ENCODE data around the gene DPY19L3. TPM values are rescaled to one million over a fixed set of nuclear protein-coding genes. Genes with fewer than 3 reads are reported as not detected.
"Not testable (repeated sequence)": the region's sequence is repeated elsewhere in the genome, so short reads cannot be mapped to it uniquely, and the experiment has no call there.

DPY19L3 gene
- total RNA-seq, 4 donors from 2014 or later: 12.9 to 34.1 (median 18.5) TPM

DNA sequence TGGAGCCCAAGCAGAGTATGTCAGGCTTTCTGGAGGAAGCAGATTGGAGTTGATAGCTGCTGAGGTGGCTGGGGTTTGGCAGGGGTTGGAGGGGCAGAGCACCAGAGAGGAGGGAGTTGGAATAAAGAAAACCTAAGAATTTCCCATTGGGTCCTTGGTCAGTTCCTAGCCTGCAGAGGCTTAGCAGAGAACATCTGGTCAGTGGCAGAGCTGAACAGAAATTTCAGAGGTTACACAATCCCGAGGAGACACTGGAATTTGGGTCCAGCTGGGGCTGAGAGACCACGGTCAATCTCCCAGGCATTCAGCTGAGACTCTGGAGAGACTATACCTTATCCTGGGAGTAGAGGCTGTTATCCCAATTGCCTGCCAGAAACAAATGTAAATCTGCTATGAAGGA, 84.4 kb downstream of the DPY19L3 start:
- WGBS, 2 donors (ENCODE audit: low coverage in 1 of 2): 83 to 90% methylated on average over 1 to 2 of the region's 2 CpGs
- Histone ChIP-seq H3K4me3 (no peak overlapping the region), H3K4me1 (no peaks in the 10 kb centered on the region), H3K9me3 (peaks cover 0 to 26% (median 0%) of the 10 kb centered on the region in 3 donors), H3K36me3 (peaks cover 0 to 35% of the 10 kb centered on the region in 2 donors), H3K27ac (no peak overlapping the region), H3K27me3 (no peaks in the 10 kb centered on the region)
- ATAC-seq: no peak
- TF ChIP-seq POLR2AphosphoS5 (IDR thresholded peaks at IDR 0.05): no peak
- TF ChIP-seq CTCF (IDR thresholded peaks at IDR 0.05): no peak
- TF ChIP-seq POLR2A (IDR thresholded peaks at IDR 0.05): no peak
- TF ChIP-seq EP300 (IDR thresholded peaks at IDR 0.05): no peak

GRCh38 chr19:32497391-32497790, 91.8 kb downstream of the DPY19L3 start:
- Histone ChIP-seq H3K9me3 (no peaks in the 10 kb centered on the region), H3K36me3 (no peaks in the 10 kb centered on the region), H3K4me1 (no peaks in the 10 kb centered on the region), H3K27ac (no peak overlapping the region), H3K27me3 (peaks cover 5% of the 10 kb centered on the region), H3K4me3 (no peak overlapping the region)
- no peak for ATAC-seq
- WGBS, 2 donors (ENCODE audit: low coverage in 1 of 2): 71 to 95% methylated on average over 8 to 9 of the region's 9 CpGs
- TF ChIP-seq CTCF (IDR thresholded peaks at IDR 0.05): no peak
- no peak for TF ChIP-seq EP300 (IDR thresholded peaks at IDR 0.05)
- no peak for TF ChIP-seq POLR2A (IDR thresholded peaks at IDR 0.05)
- no peak for TF ChIP-seq POLR2AphosphoS5 (IDR thresholded peaks at IDR 0.05)

GRCh38 chr19:32498648-32499200, 93.2 kb downstream of the DPY19L3 start:
- no peaks in the 10 kb centered on the region for H3K9me3 ChIP-seq
- no peak overlapping the region for H3K27ac ChIP-seq
- TF ChIP-seq POLR2A (IDR thresholded peaks at IDR 0.05) (no peak), EP300 (IDR thresholded peaks at IDR 0.05) (no peak), POLR2AphosphoS5 (IDR thresholded peaks at IDR 0.05) (no peak), CTCF (IDR thresholded peaks at IDR 0.05) (no peak)
- 58 to 62% methylated on average over 4 to 5 of the region's 6 CpGs for WGBS, 2 donors (ENCODE audit: low coverage in 1 of 2)
- peaks cover 5% of the 10 kb centered on the region for H3K27me3 ChIP-seq
- H3K4me1 ChIP-seq: no peaks in the 10 kb centered on the region
- H3K36me3 ChIP-seq: no peaks in the 10 kb centered on the region
- no peak overlapping the region for H3K4me3 ChIP-seq
- ATAC-seq: no peak

DNA sequence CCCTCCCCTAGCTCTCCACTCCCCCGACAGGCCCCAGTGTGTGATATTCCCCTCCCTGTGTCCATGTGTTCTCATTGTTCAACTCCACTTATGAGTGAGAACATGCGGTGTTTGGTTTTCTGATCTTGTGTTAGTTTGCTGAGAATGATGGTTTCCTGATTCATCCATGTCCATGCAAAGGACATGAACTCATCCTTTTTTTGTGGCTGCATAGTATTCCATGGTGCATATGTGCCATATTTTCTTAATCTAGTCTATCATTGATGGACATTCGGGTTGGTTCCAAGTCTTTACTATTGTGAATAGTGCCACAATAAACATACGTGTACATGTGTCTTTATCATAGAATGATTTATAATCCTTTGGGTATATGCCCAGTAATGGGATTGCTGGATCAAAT, 106.9 kb downstream of the DPY19L3 start:
- not testable (repeated sequence) for ATAC-seq, H3K36me3 ChIP-seq, H3K27ac ChIP-seq, H3K4me1 ChIP-seq, H3K4me3 ChIP-seq, H3K27me3 ChIP-seq
- peaks cover 0 to 28% (median 0%) of the 10 kb centered on the region in 3 donors for H3K9me3 ChIP-seq
- 88 to 93% methylated on average over 2 to 4 of the region's 4 CpGs for WGBS, 2 donors (ENCODE audit: low coverage in 1 of 2)

GRCh38 chr19:32519023-32519422, 113.5 kb downstream of the DPY19L3 start:
- no peak for ATAC-seq
- 0 to 18% methylated on average over 1 of the region's 1 CpG for WGBS, 2 donors (ENCODE audit: low coverage in 1 of 2)

More at GRCh38 chr19:32519023-32519422, 113.5 kb downstream of the DPY19L3 start:
- no peaks in the 10 kb centered on the region for H3K36me3 ChIP-seq
- no peak overlapping the region for H3K27ac ChIP-seq
- no peak for TF ChIP-seq CTCF (IDR thresholded peaks at IDR 0.05)
- TF ChIP-seq POLR2AphosphoS5 (IDR thresholded peaks at IDR 0.05): no peak
- TF ChIP-seq EP300 (IDR thresholded peaks at IDR 0.05): no peak
- H3K27me3 ChIP-seq: peaks cover 17% of the 10 kb centered on the region
- no peak overlapping the region for H3K4me3 ChIP-seq
- peaks cover 0 to 5% (median 0%) of the 10 kb centered on the region in 3 donors for H3K9me3 ChIP-seq
- no peaks in the 10 kb centered on the region for H3K4me1 ChIP-seq
